GM18526 (cell line): ENCODE results near the gene SNRNP40.

Experiments
- POLR2A ChIP-seq: IDR thresholded peaks from 3 replicates; pipeline ENCODE4 v1.6.1; 2011; ENCODE audit not compliant: insufficient read length; ENCODE audit errors: extremely low read depth

Gene SNRNP40

DNA sequence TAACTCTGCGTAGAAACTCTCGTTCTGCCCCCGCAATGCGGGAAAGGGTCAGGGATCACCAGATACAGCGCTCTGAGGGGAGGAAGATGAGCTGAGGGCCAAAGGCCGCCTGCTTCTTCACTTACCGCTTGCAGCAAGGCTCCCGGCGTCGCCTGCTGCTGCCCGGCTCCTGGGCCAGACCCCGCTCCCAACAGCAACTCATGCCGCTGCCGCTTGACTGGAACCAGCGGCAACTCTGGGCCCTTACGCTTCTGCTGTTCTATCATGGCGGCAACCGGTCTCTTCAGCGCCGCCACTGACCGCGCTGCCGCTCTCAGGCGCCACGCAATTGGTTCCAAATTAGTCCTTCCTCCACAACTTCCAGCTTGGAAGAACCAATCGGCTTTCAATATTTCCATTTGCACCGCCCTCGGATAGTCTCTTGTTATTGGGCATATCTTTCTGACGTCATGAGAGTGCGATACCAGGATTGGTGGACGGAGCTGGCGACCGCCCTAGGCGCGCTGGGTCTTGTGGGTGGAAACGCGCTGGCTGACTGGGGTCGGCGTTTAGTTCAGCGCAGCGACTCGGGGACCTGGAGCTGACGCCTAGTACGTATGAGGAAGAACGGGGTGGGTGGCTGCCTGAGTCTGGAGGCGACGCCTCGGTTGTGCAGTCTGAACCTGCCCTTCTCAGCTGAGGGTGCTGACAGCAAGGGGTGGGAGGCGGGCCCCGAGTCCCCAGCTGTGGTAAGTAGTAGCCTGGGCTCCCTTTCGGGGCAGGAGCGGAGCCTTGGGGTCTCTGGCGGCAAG is at the start of gene SNRNP40, which contains the start of gene ZCCHC17:
SNRNP40 (minus strand) TSS at position 303 of the 791 bp plus-strand sequence; CDS start at position 266, 37 bp downstream.
ZCCHC17 (plus strand) TSS at position 547 of the 791 bp plus-strand sequence. CDS start 13,067 bp downstream, outside the sequence.
- peak; percentile 92 for TF ChIP-seq POLR2A

DNA sequence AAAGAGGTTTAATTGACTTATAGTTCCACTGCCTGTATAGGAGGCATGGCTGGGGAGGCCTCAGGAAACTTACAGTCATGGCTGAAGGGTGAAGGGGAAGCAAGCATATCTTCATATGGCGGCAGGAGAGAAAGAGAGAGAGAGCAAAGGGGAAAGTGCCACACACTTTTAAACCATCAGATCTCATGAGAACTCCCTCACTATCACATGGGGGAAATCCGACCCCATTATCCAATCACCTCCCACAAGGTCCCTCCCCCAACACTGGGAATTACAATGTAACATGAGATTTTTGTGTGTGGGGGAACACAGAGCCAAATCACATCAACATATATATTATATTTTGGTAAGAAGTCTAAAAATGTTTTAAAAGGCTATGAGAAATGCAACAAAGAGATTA is 49.0 kb upstream of the SNRNP40 start:
- TF ChIP-seq POLR2A = no peak

DNA sequence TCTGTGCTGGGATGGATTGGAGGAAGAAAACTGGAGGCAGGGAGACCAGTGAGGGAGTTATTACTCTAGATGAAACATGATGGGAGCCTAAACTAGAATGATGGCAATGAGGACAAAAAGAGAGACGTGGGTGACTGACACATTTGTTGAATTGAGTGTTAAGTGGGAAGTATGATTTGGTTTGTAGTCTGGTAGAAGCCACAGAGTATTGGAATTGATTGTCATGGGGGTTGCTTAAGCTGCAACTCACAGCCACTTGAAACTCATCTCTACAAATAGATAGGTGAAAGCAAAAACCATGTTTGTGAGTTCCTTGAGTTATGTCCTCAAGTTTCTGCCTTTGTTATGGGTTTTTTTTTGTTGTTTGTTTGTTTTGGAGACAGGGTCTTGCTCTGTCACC is 47.9 kb upstream of the SNRNP40 start:
- no peak for TF ChIP-seq POLR2A

DNA sequence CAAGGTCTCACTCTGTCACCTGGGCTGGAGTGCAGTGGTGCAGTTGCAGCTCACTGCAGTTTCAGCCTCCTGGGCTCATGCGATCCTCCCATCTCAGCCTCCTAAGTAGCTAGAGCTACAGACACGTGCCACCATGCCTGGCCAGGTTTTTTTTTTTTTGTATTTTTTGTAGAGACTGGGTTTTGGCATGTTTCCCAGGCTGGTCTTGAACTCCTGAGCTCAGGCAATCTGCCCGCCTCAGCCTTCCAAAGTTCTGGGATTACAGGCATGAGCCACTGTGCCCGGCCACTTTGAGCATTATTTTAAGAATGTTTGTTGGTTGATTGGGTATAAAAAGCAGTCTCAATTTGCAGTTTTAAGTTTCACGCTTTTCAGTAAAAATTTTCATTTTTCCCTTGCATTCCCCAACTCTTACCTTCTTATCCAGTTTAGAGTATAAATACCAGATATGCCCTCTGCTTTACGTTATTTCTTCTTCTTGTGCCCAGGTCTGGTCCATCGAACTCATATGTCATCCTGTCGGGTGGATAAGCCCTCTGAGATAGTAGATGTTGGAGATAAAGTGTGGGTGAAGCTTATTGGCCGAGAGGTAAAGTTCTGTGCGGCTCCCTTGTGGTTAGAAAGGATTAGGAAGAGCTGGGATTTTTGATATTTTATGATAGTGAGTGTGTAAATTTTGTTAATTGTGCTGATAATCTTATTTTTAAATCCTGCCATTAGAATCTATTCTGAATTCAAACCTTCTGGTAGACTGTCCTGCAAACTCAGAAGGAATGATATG is 40.3 kb upstream of the SNRNP40 start:
- TF ChIP-seq POLR2A = no peak

DNA sequence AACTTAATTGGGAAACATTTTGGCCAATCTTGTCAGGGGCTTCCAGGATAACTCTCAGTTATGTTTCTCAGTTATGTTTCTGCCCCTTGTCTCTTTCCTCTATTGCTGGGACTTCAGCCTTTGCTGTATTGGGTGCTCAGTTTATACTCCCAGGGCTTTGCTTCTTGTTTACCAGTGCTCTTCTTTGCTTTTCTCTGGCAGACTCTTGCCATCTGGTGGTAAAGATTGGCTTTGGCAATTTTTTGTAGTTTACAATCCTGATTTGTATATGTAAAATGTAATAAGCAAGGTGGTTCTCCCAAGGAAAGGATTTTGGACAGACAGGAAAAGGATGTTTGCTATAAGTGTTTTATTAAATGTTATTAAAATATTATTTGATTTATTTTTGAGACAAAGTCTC is 38.4 kb upstream of the SNRNP40 start:
- TF ChIP-seq POLR2A = no peak

DNA sequence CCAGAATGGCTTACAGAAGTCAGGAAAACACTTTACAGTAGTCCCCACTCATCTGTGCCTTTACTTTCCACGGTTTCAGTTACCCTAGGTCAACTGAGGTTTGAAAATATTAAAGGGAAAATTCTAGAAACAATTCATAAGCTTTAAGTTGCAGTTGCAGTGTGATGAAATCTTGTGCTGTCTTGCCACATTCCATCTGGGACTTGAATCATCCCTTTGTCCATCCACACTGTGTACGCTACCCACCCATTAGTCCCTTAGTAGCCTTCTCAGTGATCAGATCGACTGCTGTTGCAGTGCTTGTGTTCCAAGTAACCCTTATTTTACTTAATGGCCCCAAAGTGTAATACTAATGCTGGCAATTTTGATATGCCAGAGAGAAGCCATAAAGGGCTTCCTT is 30.8 kb upstream of the SNRNP40 start:
- TF ChIP-seq POLR2A = no peak

DNA sequence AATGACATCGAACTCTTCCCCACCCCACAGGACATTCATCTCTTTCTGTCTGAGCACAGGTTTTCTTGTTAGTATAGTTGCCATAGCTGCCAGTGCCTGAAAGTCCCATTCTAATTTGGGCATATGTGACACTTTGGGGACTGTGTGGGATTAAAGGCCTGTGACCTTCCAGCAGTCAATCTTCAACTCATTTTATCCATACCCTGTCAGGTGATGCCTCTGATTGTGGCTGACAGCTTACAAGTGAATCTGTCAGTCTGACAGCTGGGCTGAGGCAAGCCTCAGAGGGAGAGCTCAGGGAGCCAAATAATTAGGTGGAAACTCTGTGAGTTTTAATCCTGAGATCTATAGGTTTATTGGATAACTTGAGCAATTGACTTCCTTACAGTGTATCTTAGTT is 29.9 kb upstream of the SNRNP40 start:
- TF ChIP-seq POLR2A = no peak

DNA sequence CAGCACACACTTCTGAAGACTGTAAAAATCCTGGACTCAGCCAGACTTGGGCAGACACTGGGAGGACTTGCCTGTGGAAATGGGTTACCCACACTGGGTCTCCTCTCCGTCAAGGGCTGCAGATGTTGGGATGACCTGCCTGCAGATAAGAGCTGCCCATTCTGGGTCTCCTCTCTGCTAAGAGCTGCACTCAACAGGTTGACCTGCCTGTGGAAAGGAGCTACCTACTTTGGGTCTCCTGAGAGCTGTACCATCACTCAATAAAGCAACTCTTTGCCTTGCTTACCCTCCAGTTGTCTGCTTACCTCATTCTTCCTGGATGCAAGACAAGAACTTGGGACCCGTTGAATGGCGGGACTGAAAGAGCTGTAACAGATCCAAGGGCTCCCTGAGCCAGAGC is 28.4 kb upstream of the SNRNP40 start:
- no peak for TF ChIP-seq POLR2A

DNA sequence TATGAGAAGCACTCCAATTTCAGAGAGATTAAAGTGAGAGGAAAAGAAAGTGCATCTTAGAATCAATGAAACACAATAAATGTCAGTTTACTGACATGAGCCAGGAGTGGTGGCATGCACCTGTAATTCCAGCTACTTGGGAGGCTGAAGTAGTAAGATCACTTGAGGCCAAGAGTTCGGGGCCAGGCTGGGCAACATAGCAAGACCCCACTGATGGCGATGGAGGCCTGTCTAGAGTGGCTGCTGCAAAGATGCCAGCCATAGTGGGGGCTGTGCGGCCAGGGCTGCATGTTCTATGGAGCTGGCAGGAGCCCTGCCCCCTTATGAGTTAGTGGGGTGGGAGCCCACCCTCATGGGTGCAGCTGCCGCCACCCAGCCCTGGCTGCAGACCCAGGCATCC is 27.5 kb upstream of the SNRNP40 start:
- no peak for TF ChIP-seq POLR2A

DNA sequence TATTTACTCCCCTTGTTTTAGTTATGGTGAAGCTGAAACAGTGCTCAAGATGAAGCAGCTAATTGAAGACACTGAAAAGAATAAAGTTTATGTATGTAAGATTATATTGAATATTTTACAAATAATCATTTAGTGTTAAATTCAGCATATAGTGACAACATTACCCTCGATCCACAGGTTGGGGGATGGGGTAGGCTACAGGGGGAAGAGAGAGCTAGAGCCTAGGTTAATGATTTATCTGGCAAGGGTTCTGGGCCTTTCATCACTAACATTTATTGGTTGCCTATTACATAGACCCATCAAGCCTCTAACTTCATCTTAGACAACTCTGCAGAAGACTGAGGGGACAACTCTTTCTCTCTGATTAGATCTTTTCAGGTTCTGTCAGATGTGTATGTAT is 21.6 kb upstream of the SNRNP40 start:
- no peak for TF ChIP-seq POLR2A

DNA sequence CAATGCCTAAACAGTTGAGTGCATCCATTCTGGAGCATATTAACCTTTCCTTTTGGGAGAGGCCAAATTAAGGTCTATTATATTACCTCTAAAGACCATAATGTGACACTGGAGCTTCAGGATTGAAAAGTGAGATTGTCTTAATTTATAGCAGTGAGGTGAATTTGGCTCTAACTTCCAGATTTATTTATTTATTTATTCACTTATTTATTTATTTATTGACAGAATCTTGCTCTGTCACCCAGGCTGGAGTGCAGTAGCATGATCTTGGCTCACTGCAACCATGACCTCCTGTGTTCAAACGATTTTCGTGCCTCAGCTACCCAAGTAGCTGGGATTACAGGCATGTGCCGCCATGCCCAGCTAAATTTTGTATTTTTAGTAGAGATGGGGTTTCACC is 19.3 kb upstream of the SNRNP40 start:
- TF ChIP-seq POLR2A = no peak

DNA sequence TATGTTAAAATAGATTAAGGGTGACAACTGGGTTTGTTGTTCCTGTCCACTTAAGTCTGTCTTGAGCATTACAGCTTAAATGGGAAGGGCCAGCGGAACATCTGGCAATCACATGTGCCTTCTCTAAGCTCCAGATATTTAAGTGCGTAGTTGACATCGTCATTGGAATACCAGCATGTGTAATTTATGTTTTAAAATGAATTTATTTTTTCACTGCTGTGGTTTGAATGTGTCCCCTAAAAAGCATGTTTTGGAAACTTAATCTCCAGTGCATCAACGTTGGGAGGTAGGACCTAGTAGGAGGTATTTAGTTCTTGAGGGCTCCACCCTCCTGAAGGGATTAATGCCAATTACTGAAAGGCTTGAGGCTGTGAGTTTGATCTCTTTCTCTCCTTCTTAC is 13.6 kb upstream of the SNRNP40 start:
- no peak for TF ChIP-seq POLR2A

DNA sequence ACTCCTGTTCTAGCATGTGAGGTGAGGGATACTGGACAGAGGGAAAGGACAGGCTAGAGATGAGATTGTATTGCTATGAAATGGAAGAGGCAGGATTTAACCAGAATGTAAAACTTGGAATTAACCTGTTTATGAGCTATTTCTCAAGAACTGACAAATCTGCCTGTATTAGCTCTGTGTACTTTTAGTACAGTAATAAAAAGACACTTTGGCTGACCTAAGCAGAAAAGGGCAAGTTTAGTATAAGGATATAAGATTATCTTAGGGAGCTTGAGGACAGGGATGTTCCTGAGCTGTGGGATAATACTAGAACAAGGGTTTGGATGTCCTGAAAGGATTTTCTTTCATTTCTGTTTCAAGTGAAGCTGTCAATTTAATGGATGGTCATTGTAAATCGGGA is 11.4 kb upstream of the SNRNP40 start:
- no peak for TF ChIP-seq POLR2A

DNA sequence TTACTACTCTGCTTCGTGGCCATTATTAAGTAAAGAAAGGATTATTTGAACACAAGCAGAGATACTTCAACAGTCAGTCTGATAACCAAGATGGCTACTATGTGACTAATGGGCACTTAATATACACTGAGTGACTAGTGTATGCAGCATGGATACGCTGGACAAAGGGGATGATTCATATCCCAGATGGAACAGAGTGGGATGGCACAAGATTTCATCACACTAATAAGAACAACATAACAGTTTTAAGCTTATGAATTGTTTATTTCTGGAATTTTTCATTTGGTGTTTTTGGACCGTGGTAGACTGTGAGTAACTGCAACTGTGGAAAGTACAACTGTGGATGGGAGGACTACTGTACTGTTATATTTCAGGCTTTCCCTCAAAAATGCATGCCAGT is 9.7 kb upstream of the SNRNP40 start:
- no peak for TF ChIP-seq POLR2A

DNA sequence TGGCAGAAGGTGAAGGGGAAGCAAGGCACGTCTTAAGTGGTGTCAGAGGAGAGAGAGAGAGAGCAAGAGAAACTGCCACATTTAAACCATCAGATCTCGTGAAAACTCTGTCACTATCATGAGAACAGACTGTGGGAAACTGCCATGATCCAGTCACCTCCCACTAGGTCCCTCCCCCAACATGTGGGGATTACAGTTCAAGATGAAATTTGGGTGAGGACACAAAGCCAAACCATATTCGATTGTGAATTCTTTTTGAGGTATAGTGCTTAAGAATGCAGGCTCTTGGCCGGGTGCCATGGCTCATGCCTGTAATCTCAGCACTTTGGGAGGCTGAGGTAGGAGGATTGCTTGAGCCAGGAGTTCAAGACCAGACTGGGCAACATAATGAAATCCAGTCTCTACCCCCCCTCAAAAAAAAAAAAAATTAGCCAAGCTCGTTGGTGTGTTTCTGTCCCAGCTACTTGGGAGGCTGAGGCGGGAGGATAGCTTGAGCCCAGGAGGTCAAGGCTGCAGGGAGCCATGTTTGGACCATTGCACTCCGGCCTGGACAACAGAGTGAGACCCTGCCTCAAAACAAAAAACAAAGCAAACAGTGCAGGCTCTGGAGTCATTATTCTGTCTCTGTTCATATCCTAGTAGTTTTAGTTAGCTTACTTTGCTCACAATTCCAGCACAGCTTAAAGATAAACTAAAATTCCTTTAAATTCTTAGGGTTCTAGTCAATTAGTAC is 6.3 kb upstream of the SNRNP40 start:
- no peak for TF ChIP-seq POLR2A

DNA sequence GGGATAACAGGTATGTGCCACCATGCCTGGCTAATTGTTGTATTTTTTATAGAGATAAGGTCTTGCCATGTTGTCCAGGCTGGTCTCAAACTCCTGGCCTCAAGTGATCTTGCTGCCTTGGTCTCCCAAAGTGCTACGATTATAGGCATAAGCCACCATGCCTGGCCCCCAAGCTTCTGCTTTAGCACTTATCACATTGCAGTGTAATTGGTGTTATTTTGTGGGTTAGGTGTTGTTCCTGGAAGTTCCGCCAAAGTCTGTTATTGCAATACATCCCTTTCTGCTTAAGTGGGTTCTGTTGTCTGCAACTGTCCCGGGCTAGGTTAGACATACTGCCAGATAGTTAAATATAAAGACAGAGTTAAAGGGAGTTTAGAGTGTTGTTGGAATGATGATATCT is 3.6 kb upstream of the SNRNP40 start:
- no peak for TF ChIP-seq POLR2A
